HepG2 (cell line): ENCODE data around the gene ARL15.

ENCODE experiments used
- CBFB ChIP-seq: sonication (generic); formaldehyde crosslinking; IDR thresholded peaks from 2 replicates; pipeline ENCODE4 v1.4.0; 2020; ENCODE audit warnings: missing genetic modification reagents
- DZIP1 ChIP-seq: sonication (generic); formaldehyde crosslinking; IDR thresholded peaks from 2 replicates; pipeline ENCODE4 v1.5.0; 2020; ENCODE audit warnings: mild to moderate bottlenecking, missing genetic modification reagents
- FOXA1 ChIP-seq, 2 experiments: fragments of 450-650 bp in 1 of 2; sonication (generic) in 1 of 2; formaldehyde crosslinking in 1 of 2; IDR thresholded peaks; 2 replicates each; pipeline versions ENCODE4 v1.4.0 to v1.6.1; 2016 to 2020; ENCODE audit warnings: missing genetic modification reagents in 1 of 2
- ISX ChIP-seq: sonication (generic); formaldehyde crosslinking; conservative IDR thresholded peaks from 2 replicates; pipeline ENCODE4 v1.5.0; 2020; ENCODE audit warnings: missing genetic modification reagents
- POLR2A ChIP-seq, 2 experiments: IDR thresholded peaks; 2 replicates each; pipeline ENCODE4 v1.6.1; 2011; ENCODE audit warnings: low read depth in 2 of 2, low read length in 2 of 2, mild to moderate bottlenecking in 1 of 2, moderate library complexity in 1 of 2; ENCODE audit not compliant: insufficient read depth in 1 of 2
- SALL2 ChIP-seq: sonication (generic); formaldehyde crosslinking; IDR thresholded peaks from 2 replicates; pipeline ENCODE4 v1.8.1; 2023; ENCODE audit warnings: mild to moderate bottlenecking, missing genetic modification reagents, inconsistent platforms
- ZNF3 ChIP-seq: IDR thresholded peaks from 2 replicates; pipeline ENCODE4 v1.7.0; 2017; ENCODE audit warnings: inconsistent platforms

GRCh38 chr5:54230936-54231685 is 79.3 kb downstream of the ARL15 start:
- TF ChIP-seq POLR2A (IDR thresholded peaks at IDR 0.05; ENCODE audit: insufficient read depth in 1 of 2, low read depth in 2 of 2, low read length in 2 of 2), result no peak
- TF ChIP-seq ZNF3 (CRISPR knock-in tag), result no peak
- TF ChIP-seq SALL2, result no peak
- no peak for TF ChIP-seq FOXA1 (IDR thresholded peaks at IDR 0.05)
- no peak for TF ChIP-seq FOXA1 (CRISPR knock-in tag; IDR thresholded peaks at IDR 0.05)
- TF ChIP-seq CBFB (CRISPR knock-in tag), result no peak
- no peak for TF ChIP-seq DZIP1 (CRISPR knock-in tag)
- no peak for TF ChIP-seq ISX (CRISPR knock-in tag)
